HCT116 (cell line): ENCODE results near the gene SHISA6.

Experiments used
- EGR1 ChIP-seq: IDR thresholded peaks from 2 replicates; pipeline ENCODE4 v1.6.1; 2012; ENCODE audit warnings: low read depth
- EZH2 ChIP-seq: fragments of 200-600 bp; sonication (generic); IDR thresholded peaks from 2 replicates; pipeline ENCODE4 v1.6.1; 2017; ENCODE audit warnings: antibody characterized with exemption, mixed run types
- EZH2phosphoT487 ChIP-seq: fragments of 200-600 bp; IDR thresholded peaks from 2 replicates; pipeline ENCODE4 v1.6.1; 2018; ENCODE audit warnings: antibody characterized with exemption, borderline replicate concordance
- POLR2A ChIP-seq: IDR thresholded peaks from 2 replicates; pipeline ENCODE4 v1.7.0; 2011; ENCODE audit warnings: borderline replicate concordance; ENCODE audit not compliant: insufficient read depth, insufficient read length; ENCODE audit errors: extremely low read depth
- POLR2AphosphoS5 ChIP-seq: IDR thresholded peaks from 2 replicates; pipeline ENCODE4 v1.6.1; 2011; ENCODE audit warnings: mild to moderate bottlenecking, low read depth, low read length, moderate library complexity
- RAD21 ChIP-seq: IDR thresholded peaks from 2 replicates; pipeline ENCODE4 v1.6.1; 2012; ENCODE audit warnings: low read depth, mild to moderate bottlenecking
- SIN3A ChIP-seq: IDR thresholded peaks from 2 replicates; pipeline ENCODE4 v1.6.1; 2012; ENCODE audit warnings: low read depth
- ZFX ChIP-seq: fragments of 450-650 bp; IDR thresholded peaks from 2 replicates; pipeline ENCODE4 v1.6.1; 2017
- ZNF274 ChIP-seq: fragments of 200-500 bp; sonication (Bioruptor generic); IDR thresholded peaks from 2 replicates; pipeline ENCODE4 v1.6.1; 2014; ENCODE audit warnings: mild to moderate bottlenecking, low read depth, low read length, inconsistent platforms
- TF ChIP-seq, protein P1 (sequence below), 3 experiments: fragments of 200-600 bp in 1 of 3; sonication (generic) in 1 of 3; IDR thresholded peaks in 2 of 3; conservative IDR thresholded peaks in 1 of 3; 2 replicates each; pipeline ENCODE4 v1.5.1; 2012 to 2017; ENCODE audit warnings: low read depth in 2 of 3, low read length in 2 of 3, antibody characterized with exemption in 1 of 3, borderline replicate concordance in 1 of 3, control low read depth in 1 of 3, mild to moderate bottlenecking in 1 of 3, mixed read lengths in 1 of 3, mixed run types in 1 of 3, moderate library complexity in 1 of 3; ENCODE audit not compliant: insufficient read depth in 1 of 3
- TF ChIP-seq, protein P2 (sequence below): IDR thresholded peaks from 2 replicates; pipeline ENCODE4 v1.6.1; 2012; ENCODE audit warnings: low read depth

DNA sequence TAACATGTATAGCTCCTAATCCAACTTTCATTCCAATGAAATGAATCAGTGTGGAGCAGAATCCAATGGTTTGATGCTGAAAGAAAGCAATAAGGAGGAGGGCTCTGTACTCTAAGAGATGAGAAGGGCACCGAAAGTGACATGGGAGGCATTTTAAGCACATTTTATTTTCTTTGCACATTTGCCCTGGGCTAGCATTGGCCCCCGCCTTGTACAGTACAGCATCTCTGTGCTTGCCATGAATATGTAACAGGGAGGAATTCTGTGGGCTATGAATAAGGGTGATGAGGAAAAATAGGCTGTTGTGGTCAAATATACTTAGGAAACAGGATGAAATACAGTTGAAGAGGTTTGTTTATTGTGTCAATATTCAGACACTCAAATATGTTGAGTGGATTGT, 45.2 kb upstream of the SHISA6 start:
- TF ChIP-seq POLR2AphosphoS5 = no peak
- TF ChIP-seq SIN3A = no peak
- TF ChIP-seq ZNF274 = no peak
- TF ChIP-seq, protein P1, sequence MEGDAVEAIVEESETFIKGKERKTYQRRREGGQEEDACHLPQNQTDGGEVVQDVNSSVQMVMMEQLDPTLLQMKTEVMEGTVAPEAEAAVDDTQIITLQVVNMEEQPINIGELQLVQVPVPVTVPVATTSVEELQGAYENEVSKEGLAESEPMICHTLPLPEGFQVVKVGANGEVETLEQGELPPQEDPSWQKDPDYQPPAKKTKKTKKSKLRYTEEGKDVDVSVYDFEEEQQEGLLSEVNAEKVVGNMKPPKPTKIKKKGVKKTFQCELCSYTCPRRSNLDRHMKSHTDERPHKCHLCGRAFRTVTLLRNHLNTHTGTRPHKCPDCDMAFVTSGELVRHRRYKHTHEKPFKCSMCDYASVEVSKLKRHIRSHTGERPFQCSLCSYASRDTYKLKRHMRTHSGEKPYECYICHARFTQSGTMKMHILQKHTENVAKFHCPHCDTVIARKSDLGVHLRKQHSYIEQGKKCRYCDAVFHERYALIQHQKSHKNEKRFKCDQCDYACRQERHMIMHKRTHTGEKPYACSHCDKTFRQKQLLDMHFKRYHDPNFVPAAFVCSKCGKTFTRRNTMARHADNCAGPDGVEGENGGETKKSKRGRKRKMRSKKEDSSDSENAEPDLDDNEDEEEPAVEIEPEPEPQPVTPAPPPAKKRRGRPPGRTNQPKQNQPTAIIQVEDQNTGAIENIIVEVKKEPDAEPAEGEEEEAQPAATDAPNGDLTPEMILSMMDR (IDR thresholded peaks at IDR 0.05 in 2 of 3, conservative IDR thresholded peaks at IDR 0.05 in 1 of 3; ENCODE audit: borderline replicate concordance in 1 of 3, insufficient read depth in 1 of 3, low read depth in 2 of 3, low read length in 2 of 3) = no peak
- no peak for TF ChIP-seq EZH2phosphoT487
- TF ChIP-seq EZH2 = no peak
- no peak for TF ChIP-seq POLR2A
- no peak for TF ChIP-seq ZFX
- TF ChIP-seq, protein P2, sequence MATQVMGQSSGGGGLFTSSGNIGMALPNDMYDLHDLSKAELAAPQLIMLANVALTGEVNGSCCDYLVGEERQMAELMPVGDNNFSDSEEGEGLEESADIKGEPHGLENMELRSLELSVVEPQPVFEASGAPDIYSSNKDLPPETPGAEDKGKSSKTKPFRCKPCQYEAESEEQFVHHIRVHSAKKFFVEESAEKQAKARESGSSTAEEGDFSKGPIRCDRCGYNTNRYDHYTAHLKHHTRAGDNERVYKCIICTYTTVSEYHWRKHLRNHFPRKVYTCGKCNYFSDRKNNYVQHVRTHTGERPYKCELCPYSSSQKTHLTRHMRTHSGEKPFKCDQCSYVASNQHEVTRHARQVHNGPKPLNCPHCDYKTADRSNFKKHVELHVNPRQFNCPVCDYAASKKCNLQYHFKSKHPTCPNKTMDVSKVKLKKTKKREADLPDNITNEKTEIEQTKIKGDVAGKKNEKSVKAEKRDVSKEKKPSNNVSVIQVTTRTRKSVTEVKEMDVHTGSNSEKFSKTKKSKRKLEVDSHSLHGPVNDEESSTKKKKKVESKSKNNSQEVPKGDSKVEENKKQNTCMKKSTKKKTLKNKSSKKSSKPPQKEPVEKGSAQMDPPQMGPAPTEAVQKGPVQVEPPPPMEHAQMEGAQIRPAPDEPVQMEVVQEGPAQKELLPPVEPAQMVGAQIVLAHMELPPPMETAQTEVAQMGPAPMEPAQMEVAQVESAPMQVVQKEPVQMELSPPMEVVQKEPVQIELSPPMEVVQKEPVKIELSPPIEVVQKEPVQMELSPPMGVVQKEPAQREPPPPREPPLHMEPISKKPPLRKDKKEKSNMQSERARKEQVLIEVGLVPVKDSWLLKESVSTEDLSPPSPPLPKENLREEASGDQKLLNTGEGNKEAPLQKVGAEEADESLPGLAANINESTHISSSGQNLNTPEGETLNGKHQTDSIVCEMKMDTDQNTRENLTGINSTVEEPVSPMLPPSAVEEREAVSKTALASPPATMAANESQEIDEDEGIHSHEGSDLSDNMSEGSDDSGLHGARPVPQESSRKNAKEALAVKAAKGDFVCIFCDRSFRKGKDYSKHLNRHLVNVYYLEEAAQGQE = no peak
- TF ChIP-seq EGR1 = no peak
- TF ChIP-seq RAD21 = no peak
